Activated CD8-positive, alpha-beta memory T cell treated with anti-CD3 and anti-CD28 coated beads, Interleukin-2, amount 50 U/mL, for 4 hours (primary cell): Measurements from ENCODE around the gene MAEA.

Source experiments
- DNase-seq: peaks from one replicate; pipeline ENCODE4 v3.0.0-alpha.2; 2020

MAEA gene

DNA sequence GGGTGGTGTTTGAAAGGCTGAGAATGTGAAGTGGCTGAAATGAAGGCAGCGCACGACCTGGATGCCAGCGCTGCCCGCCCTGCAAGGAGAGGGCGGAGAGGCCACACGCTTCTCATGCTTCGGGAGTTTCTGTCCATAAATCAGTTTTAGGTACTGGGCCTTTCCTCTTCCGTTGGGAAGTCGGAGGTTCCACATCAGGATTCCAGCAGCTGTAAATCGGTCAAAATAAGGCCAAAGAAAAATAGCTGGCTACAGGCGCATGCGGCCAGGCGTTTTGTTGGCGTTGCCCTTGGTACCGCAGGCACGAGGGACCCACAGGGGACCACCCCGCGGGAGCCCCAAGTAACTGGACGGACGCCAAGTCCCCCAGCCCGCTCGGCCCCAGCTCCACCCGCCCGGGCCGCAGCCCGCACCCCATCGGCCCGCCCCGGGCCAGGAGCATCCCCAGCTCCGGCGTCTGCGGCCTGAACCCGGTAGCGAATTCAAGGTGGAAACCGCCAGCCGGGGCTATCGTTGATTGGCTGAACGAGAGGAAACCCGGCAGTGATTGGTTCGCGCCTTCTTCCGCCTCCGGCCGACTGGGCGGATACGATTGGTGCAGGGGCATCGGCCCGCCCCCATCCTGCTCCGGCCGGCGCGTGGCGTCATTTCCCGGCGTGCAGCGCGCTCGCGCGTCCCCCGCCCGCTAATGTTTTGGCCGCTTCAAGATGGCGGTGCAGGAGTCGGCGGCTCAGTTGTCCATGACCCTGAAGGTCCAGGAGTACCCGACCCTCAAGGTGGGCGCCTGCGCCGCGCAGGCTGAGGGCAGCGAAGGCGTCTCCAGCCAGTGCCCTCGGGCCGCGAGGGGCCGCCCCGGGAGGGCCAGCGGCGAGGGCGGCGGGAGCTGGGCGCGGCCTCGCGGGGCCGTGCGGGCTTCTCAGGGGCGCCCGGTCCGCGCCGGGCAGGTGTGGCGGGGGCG is at the start of gene MAEA:
TSS of gene MAEA (plus strand) at position 685 of the 958 bp plus-strand sequence. CDS start at position 708, 23 bp downstream.
- peak; percentile 97 for DNase-seq

DNA sequence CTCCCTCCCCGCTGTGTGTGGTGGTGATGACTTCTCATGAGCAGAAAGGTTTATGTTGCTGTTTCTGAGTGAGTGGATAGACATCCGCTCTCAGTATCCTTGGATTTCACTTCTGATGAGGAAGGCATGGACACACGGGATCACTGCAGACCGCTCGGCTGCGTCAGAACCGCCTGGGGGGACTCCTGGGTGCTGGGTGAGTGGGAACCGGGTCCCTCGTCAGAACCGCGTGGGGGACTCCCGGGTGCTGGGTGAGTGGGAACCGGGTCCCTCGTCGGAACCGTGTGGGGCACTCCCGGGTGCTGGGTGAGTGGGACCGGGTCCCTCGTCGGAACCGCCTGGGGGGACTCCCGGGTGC is 49.8 kb upstream of the MAEA start:
- no peak for DNase-seq

GRCh38 chr4:1240721-1241465 is 48.8 kb upstream of the MAEA start:
- peak; percentile 11 for DNase-seq

- peak; percentile 11 for DNase-seq
Measured at GRCh38 chr4:1241466-1241935, 48.2 kb upstream of the MAEA start.

GRCh38 chr4:1241936-1242505 is 47.7 kb upstream of the MAEA start:
- no peak for DNase-seq

DNA sequence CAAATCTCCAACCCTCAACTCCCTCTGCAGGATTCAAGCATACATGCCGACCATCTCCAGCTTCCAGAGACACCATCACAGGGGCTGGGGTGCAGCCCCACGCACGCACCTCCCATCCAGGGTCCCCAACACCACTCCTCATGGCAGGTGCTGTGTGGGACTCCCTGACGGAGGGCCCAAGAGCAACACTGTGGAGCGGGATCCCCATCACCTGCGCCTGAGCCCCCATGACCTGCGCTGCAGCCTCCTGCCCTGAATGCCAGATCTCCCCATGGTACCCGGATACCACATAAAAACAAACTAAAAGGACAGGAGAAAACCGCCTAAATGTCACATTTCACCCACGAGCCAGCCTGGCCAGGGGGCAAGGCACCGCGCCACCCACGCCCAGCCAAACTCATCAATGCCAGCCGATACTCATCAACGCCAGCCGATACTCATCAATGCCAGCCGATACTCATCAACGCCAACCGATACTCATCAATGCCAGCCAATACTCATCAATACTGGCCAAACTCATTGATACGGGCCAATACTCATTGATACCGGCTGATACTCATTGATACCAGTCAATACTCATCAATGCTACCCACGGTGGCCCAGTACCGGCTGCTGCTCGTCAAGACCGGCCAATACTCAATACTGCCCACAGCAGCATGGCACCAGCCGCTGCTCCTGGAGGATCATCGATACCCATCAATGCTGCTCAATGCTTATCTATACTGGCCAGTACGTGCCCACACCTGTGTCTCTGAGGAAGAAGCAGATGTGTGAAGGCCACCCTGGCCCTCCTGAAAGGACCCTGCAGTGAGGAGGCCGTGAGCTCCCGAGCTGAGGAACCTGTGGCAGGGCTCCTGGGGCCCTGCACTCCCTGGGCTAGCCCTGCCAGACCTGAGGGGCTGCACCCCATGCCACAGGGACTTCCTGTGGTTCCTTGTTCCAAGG is 46.9 kb upstream of the MAEA start:
- DNase-seq, result peak; percentile 8

DNA sequence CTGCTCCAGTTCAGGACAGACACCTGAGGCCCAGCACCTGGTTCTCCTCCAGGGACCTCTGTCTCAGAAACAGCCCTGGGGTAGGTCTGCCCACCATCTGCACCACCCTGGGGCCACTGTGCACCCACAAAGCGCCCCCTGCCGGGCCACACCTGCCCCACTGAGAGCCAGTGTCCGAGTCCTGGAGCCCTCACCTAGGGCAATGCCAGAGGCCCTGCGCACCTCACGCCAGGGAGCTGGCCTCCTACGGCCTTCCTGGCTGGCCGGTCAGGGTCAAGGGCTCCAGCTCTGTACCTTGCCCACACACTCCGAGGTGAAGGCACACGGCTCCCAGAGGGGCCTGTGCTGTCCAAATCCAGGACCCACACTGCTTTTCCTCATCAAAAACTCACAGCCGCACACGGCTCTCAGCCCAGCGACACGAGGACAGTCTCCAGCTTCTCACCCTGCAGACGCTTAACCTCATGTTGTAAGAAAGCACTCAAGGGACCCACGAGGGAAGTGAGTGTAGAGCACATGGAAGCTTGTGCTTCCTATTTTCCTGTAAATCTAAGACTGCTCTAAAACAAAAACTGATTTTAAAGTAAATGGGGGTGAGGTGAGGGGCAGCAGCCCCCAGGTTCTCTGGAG is 46.1 kb upstream of the MAEA start:
- peak; percentile 14 for DNase-seq

DNA sequence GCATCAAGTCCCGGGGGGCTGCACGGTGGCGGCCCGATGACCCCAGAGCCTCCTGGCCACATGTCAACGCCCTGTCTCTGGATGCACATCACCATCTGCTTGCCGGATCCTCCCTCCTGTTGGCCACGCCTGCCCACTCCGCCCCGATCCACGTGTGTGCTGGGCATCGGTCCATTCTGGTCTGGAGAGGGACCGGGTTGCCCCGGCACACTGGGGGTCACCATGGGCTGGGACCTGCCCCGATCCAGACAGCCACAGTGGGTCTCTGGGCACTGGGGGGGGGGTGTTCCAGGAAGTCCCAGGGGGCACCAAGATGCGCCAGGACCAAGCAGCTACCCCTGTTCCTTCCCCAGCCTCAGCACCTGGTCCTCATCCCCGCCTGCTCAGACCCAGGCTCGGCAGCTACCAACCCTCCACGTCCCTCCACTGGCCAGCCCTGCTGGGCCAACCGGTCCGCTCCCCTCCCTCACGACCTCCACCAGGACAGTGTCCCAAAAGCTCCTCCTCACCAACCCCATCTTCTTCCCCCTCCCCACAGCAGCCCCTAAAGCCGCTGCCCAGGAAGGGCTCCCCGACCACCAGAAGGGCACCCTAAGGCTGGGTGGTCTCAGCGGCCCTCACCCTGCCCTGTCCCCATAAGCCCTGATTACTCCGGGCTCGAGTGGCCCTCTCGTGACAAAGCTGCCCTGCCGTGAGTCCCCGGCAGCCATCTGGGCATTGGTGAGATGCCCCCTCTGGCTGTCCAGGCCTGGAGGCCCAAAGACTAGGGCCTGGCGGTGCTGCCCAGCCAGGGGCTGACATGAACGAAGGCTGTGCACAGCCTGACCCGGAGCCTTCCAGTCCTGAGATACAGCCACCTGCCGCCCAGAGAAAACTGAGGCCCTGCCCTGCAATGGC is 45.4 kb upstream of the MAEA start:
- DNase-seq, result no peak

DNA sequence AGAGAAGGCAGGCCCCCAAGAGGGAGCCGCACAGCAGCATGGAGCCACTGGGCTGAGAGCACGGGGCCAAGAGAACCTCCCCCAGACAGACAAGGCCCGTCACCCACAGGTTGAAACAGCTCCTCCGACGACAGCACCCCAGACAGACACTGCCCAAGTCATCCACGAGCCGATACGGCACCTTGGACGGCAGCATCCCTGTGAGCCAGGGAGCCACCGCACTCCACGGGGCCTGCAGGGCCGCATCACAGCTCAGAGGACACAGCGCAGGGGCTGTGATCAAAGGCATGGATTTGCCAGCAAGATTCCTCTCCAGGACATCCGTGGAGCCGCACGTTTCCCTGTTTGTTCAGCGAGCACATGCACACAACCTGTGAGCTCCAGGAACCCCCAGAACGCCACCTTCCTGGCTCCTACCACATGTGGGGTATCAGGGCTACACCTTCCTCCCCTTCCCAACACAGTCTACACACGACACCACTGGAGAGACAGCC is 44.7 kb upstream of the MAEA start:
- no peak for DNase-seq

GRCh38 chr4:1245481-1246051 is 44.1 kb upstream of the MAEA start:
- no peak for DNase-seq

GRCh38 chr4:1246111-1246881 is 43.4 kb upstream of the MAEA start:
- DNase-seq, result no peak

- DNase-seq, result no peak
Measured at GRCh38 chr4:1246901-1247863, 42.5 kb upstream of the MAEA start.

GRCh38 chr4:1247864-1248244 is 41.8 kb upstream of the MAEA start:
- no peak for DNase-seq

- DNase-seq, result peak; percentile 84
Measured at GRCh38 chr4:1248245-1249147, 41.2 kb upstream of the MAEA start, which contains the start of gene CTBP1. CTBP1 (minus strand) TSS chr4:1249130; CDS start chr4:1241331, 7,799 bp downstream.

- DNase-seq, result peak; percentile 85
Measured at GRCh38 chr4:1249148-1249730, 40.5 kb upstream of the MAEA start.

GRCh38 chr4:1249731-1250526 is 39.8 kb upstream of the MAEA start:
- peak; percentile 57 for DNase-seq
